CD4-positive, alpha-beta T cell treated with Interleukin-17A for 4 hours (primary cell): ENCODE data around the gene DEFB123.
"Not testable (repeated sequence)": the region's sequence is repeated elsewhere in the genome, so short reads cannot be mapped to it uniquely, and the experiment has no call there.

Experiments
- DNase-seq: peaks from one replicate; pipeline ENCODE4 v3.0.0-alpha.2; 2020; ENCODE audit warnings: mixed read lengths

Gene DEFB123

GRCh38 chr20:31440012-31440659 lies at the start of gene DEFB123:
Gene DEFB123 (plus strand): TSS chr20:31440632. CDS start chr20:31440699, 67 bp downstream.
- no peak for DNase-seq

- no peak for DNase-seq
These were observed 47.6 kb upstream of the DEFB123 start for GRCh38 chr20:31392836-31393235.

- DNase-seq = no peak
These were observed 45.5 kb upstream of the DEFB123 start for GRCh38 chr20:31394900-31395299.

- no peak for DNase-seq
These were observed 36.5 kb upstream of the DEFB123 start for GRCh38 chr20:31403886-31404285.

GRCh38 chr20:31406115-31406514 lies 34.3 kb upstream of the DEFB123 start, which contains the start of gene DEFB121:
Gene DEFB121 (minus strand): TSS chr20:31406215. CDS start chr20:31406152, 63 bp downstream.
- no peak for DNase-seq

- DNase-seq = no peak
These were observed 30.4 kb upstream of the DEFB123 start for GRCh38 chr20:31410011-31410410.

- no peak for DNase-seq
These were observed 26.1 kb upstream of the DEFB123 start for GRCh38 chr20:31414381-31414780.

GRCh38 chr20:31415653-31416052 lies 24.8 kb upstream of the DEFB123 start:
- DNase-seq = no peak

GRCh38 chr20:31418307-31418706 lies 22.1 kb upstream of the DEFB123 start:
- no peak for DNase-seq

GRCh38 chr20:31425797-31426196 lies 14.6 kb upstream of the DEFB123 start:
- no peak for DNase-seq

GRCh38 chr20:31426891-31427551 lies 13.4 kb upstream of the DEFB123 start:
- DNase-seq = not testable (repeated sequence)

GRCh38 chr20:31427576-31427975 lies 12.9 kb upstream of the DEFB123 start:
- not testable (repeated sequence) for DNase-seq

GRCh38 chr20:31430568-31431115 lies 9.8 kb upstream of the DEFB123 start:
- no peak for DNase-seq

- no peak for DNase-seq
These were observed 5.8 kb downstream of the DEFB123 start for GRCh38 chr20:31446084-31446819.

- DNase-seq = no peak
These were observed 9.3 kb downstream of the DEFB123 start for GRCh38 chr20:31449511-31450414.

- DNase-seq = no peak
These were observed 12.1 kb downstream of the DEFB123 start for GRCh38 chr20:31452575-31452974.

- no peak for DNase-seq
These were observed 13.9 kb downstream of the DEFB123 start for GRCh38 chr20:31454361-31454760.

- DNase-seq = not testable (repeated sequence)
These were observed 30.5 kb downstream of the DEFB123 start for GRCh38 chr20:31470946-31471345.

GRCh38 chr20:31472395-31473330 lies 32.2 kb downstream of the DEFB123 start:
- DNase-seq = no peak

GRCh38 chr20:31473331-31474096 lies 33.1 kb downstream of the DEFB123 start:
- no peak for DNase-seq

- DNase-seq = no peak
These were observed 33.6 kb downstream of the DEFB123 start for GRCh38 chr20:31474097-31474436.
